ENCODE results near the gene TH. TPM values are rescaled to one million over a fixed set of nuclear protein-coding genes. Genes with fewer than 3 reads are reported as not detected.
"Not testable (repeated sequence)": the region's sequence is repeated elsewhere in the genome, so short reads cannot be mapped to it uniquely, and the experiment has no call there.

The TH gene
- total RNA-seq, 1 experiment from 2014 or later, result not detected

DNA sequence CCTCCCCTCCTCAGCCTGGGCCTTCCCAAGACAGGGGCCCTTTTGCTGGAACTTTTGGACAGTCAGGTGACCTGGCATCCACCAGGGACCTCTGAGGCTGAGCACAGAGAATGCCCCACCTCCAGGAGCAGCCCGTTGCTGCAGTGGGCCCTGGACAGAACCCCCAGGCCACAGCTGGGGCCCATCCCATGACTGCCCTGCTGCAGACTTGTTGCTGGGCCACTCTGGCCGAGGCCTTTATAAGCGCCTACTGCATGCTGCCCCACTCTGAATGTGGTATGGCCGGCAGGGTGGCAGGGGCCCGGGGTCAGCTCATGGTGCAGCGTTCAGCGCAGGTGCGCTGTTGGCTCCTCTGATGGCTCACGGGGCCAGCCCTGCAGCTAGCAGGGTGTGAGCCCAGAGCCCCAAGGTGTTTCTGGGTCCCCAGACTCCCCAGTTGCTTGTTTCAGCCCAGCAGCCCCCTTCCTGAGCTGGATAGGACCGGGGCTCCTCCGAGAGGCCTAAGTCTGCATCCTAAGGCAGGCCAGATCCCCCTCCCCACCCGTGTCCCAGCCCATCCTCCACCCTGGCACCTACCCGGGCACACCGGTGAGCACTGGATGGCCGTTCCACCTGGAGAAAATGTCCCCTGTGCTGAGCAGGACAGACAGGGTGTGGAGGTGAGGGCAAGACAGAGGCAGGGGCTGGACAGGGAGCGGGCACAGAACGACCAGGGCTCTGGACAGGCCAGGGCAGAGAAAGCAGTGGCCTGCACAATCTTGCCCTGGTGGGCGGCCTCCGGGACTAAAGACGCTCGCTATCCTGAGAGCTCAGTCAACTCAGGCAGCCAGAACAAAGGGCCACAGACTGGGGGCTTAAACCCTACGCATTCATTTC, 28.1 kb upstream of the TH start:
- in situ Hi-C loops (cut with HindIII; ENCODE audit: low pct_unique_long_range_greater_than_20kb, low sequenced_read_pairs), result no loop called here
- DNase-seq (ENCODE audit: low read depth, low spot score), result no peak

DNA sequence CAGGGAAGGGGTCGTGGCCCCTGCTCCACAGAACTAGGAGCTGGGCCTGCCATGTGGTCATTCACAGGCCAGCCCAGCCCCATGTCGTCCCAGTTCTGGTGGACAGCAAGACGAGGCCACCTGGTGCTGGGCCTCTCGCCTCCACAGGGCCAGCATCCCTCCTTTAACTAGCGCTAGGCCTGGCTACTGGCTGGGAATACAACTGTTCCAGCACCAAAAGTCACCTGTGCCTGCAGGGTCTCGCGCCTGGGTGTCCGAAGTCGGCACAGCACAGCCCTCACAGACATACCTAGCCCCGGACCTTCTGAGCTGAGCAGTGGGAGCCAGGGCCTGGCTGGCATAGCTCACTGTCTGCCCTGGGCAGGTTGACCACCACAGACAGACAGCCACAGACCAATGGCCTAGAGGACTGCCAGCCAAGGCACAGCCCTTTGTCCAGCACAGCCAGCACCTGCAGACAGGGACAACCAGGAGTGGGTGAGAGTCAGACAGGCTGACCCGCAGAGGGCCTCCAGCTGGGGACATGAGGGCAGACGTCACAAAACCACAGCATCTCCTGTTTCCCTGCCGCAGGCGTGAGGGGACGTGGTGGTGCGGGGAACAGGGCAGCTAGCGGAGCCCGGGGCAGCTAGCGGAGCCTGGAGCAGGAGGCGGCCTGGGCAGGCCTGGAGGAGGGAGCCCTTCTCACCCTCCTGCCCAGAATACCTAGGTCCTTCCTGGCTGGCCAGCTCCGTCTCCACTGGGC, 27.2 kb upstream of the TH start:
- no peak for DNase-seq (ENCODE audit: low read depth, low spot score)
- in situ Hi-C loops (cut with HindIII; ENCODE audit: low pct_unique_long_range_greater_than_20kb, low sequenced_read_pairs), result no loop called here

DNA sequence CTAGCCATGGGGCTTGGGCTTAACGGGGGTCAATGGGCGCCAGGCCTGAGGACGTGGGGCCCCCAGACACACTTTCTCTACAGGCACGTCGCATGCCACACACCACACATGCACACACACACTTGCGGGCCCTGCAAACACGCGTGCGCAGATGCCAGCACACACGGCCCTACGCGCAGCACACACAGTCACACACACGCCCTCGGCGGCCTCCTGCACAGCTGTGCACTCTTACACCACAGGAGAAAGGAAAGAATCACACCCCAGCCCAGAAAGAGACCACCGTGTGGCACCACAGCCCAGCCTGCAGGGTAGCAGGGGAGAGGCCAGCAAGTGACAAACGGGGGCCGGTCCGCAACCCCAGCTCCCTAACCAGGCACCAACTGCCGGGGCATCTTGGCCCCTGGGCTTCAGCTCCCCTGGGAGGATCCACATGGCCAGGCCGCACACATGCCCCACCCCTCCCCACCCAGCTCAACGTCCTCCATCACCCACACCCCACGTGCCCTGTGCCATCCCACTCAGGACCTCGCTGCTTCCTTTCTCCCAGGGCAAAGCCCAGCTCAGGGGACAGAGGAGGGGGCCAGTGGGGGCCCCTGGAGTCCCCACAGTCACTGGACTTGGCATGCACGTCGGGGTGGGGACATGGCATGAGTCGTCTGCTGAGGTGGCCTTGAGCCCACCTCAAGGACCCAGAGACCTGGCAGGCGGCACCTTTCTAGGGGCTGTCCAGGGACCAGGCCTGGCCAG, 26.3 kb upstream of the TH start:
- DNase-seq (ENCODE audit: low read depth, low spot score), result no peak

DNA sequence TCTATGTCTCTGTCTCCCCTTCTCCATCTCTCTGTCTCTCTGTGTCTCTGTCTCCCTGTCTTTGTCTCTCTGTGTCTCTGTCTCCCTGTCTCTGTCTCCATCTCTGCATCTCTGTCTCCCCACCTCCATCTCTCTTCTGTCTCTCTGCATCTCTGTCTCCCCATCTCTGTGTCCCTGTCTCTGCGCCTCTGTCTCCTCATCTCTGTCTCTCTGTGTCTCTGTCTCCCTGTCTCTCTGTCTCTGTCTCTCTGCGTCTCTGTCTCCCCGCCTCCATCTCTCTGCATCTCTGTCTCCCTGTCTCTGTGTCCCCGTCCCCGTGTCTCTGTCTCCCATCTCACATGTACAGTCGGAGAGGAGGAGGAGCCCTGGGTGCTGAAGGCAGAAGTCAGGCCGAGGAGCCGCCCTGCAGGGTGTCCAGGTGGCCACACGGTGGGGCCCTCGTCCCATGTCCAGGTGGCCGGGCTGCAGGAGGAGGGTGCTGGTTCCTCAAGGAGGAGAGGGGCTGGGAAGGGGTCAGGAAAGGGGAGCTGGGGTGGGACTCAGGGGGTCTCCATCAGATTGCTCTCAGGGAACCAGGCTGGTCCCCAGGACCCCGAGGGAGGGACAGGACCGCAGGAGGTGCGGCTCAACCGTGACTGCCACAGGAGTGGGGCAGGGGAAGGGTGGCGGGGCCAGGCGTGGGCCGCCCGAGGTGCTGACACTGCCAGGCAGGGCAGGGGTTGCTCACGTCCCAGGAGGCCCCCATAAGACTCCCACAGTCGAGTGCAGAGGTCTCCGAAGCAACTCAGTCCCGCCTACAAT, 25.6 kb upstream of the TH start:
- in situ Hi-C loops (cut with HindIII; ENCODE audit: low pct_unique_long_range_greater_than_20kb, low sequenced_read_pairs), result no loop called here
- DNase-seq (ENCODE audit: low read depth, low spot score), result peak; percentile 67

More for the DNA sequence above, 26.3 kb upstream of the TH start:
- in situ Hi-C loops (cut with HindIII; ENCODE audit: low pct_unique_long_range_greater_than_20kb, low sequenced_read_pairs), result no loop called here

DNA sequence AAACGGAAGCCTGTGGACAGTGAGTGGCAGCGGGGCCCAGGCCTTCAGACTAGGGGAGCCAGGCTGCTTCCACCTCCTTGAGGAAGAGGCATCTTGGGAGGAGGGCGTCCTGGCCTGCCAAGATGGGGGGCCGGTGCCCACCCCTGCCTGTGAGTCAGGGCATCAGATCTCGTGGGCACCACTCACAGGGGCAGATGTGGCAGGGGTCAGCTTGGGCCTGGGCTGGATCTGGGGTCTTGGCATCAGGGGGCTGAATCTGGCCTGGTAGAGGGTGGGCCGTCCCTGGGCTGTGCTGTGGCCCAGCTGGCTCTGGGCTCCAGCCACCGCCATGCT, 24.1 kb upstream of the TH start:
- in situ Hi-C loops (cut with HindIII; ENCODE audit: low pct_unique_long_range_greater_than_20kb, low sequenced_read_pairs), result no loop called here
- DNase-seq (ENCODE audit: low read depth, low spot score), result no peak

DNA sequence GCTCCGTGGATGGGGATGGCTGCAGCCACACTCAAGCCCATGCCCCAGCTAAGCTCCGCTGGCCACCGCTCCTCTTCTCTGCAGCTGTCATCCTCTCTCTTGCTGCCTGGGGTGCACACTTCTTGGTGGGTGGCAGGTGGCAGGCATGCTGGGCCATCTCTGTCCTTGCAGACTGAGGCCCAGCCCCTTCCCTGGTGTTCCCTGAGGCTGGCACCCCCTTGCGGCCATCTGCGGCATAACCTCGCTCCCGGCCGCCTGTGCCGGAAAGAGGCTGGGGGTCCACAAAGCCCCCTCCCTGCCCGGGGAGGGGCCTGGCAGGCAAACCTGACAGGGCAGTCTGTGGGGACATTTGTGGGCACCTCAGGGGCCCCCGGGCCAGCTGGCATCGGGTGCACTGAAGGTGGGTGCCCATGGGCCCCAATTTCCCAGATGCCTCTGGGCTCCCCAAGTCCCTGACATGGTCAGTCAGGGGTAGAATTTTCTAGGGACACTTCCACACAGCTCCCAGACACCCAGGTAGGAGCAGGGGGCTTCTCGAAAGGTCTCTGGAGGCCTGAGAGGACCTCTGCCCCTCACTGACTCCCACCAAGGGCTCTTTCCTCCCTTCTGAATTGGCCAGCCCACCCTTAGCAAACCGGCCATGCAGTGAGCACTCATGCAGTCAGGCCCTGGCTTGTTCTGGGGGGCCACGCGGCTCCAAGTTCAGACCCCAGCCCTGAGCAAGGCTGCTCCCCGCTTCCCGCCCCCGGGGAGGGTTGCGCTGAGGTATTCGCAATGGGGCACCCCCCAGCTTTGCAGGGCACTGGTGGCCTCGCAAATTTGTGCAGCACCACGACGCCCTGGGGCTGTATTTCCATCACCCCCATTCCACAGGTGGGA, 23.5 kb upstream of the TH start:
- in situ Hi-C loops (cut with HindIII; ENCODE audit: low pct_unique_long_range_greater_than_20kb, low sequenced_read_pairs), result no loop called here
- peak; percentile 52 for DNase-seq (ENCODE audit: low read depth, low spot score)

DNA sequence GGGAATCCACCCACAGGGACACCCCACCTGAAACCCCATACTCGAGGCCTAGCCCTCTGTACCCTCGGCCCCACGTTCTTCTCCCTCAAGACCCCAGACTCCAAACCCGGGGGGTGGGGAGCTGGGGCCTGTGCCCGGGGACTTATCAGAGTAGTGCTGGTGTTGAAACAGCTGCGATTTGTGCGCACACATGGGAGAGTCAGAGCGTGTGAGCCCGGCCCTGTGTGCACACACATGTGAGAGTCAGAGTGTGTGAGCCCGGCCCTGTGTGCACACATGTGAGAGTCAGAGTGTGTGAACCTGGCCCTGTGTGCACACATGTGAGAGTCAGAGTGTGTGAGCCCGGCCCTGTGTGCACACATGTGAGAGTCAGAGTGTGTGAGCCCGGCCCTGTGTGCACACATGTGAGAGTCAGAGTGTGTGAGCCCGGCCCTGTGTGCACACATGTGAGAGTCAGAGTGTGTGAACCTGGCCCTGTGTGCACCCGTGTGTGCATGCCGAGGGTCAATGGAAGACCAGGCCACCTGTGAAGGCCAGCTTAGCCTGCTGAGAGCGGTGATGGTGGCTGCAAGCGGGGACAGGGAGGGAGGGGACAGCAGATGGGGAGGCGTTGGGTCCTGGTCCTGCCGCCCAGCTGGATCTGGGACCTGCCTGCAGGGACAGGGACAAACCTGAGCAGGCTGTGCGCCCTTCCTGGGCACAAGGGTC, 22.4 kb upstream of the TH start:
- in situ Hi-C loops (cut with HindIII; ENCODE audit: low pct_unique_long_range_greater_than_20kb, low sequenced_read_pairs); DNase-seq (ENCODE audit: low read depth, low spot score): not testable (repeated sequence)

DNA sequence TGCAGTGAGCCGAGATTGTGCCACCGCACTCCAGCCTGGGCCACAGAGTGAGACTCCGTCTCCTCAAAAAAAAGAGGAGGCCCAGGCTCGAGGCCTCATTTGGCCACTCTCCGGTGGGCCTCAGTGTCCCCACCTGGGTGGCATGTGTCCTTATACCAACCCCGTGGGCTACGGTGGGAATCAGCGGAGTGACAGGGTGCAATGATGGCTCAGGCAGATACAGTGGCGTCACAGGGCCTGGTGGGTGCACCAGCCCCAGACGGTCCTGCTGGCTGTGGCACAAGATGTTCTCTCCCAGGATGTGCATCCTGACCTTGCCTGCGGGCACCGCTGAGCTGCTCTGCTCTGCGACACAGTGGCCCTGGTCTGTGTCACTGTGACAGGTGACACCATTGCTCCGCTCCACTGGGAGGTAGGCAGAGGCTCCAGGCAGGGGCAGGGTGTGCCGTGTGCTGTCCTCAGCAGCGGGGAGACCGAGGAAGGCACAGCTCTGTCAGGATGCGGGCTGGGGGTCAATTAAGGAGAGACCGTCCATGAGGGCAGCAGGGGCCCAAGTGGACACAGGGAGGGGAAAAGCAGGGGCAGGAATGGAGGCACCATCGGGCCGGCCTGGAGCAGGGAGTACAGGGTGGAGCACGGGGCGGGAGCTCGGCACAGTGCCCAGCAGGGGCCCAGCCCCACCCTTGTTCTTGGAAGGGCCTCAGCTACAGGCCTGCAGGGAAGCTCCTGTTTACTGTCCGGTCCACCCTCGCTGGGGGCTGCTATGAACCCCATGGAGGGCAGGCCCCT, 21.7 kb upstream of the TH start:
- in situ Hi-C loops (cut with HindIII; ENCODE audit: low pct_unique_long_range_greater_than_20kb, low sequenced_read_pairs), result no loop called here
- no peak for DNase-seq (ENCODE audit: low read depth, low spot score)

DNA sequence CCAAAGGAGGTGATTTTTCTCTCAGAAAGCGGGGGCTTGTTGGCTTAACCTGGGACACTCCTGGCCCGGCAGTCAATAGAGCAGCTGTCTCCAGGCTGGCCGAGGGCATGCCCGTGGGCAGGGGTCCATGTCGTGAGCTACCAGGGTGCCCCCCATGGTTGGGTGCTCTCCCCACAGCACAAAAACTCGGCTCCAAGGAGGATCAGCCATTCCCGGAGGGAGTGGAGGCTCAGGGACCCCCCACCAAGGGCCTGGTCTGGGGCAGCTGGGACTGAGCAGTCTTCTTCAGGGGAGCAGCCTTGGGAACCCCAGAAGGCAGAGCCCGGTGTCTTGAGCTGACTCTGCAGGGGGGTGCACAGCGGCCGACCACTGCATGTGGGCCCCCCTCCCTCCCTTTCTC, 20.8 kb upstream of the TH start:
- DNase-seq (ENCODE audit: low read depth, low spot score), result no peak
- in situ Hi-C loops (cut with HindIII; ENCODE audit: low pct_unique_long_range_greater_than_20kb, low sequenced_read_pairs), result no loop called here

DNA sequence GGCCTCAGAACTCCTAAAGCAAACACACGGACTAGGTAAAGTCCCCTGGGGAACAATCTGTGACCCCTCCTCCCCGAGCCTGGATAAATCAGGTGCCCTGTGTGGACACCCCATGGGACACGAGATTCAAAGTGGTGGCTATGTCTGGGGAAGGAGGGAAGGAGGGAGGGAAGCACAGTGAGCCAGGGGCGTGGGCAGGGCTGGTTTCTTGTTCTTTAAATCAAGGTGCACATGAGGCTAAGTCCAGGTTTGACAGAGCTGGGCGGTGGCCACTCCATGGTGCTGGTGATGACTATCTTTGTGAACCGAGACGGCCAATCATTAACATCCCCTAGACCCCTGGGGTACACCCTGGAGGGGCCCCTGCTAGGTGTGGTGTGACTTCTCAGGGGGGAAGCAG, 20.3 kb upstream of the TH start:
- no peak for DNase-seq (ENCODE audit: low read depth, low spot score)
- in situ Hi-C loops (cut with HindIII; ENCODE audit: low pct_unique_long_range_greater_than_20kb, low sequenced_read_pairs), result no loop called here

DNA sequence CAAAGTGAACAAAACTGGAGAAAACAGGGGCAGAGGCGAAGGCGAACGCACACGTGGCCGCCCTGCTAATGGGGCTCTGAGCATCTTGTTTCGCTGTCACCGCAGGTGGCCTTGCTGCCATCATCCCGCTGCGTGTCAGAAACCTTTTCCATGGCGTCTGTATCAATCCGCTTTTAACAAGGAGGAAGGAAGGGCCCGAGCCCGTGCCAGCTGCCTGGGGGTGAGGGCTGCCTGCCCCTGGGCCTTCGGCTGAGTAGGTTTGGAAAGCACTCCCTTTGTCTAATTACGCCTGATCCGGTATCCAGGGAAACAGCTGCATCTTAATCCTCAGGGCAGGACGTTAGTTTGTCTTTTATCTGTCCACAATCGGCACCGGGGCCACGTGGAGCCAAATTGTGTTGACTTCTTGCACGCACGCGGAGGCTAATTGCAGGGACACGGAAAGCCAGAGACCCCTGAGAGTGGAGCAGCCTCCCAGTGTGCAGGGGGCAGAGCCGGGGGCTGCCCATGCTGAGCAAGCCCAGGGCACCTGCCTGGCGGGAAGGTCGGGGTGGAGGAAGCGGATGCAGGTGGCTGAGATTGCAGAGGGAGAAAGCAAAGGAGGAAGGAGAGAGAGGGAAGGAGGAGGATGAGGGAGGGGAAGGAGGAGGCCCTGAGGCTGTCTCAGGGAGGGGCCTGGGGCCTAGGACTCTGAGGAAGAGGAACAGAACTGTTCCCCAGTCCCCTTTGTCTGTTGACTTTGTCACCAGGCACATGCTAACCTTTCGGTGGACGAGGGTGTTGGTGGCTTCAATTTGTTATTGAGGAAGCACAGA, 19.2 kb upstream of the TH start:
- in situ Hi-C loops (cut with HindIII; ENCODE audit: low pct_unique_long_range_greater_than_20kb, low sequenced_read_pairs), result no loop called here

DNA sequence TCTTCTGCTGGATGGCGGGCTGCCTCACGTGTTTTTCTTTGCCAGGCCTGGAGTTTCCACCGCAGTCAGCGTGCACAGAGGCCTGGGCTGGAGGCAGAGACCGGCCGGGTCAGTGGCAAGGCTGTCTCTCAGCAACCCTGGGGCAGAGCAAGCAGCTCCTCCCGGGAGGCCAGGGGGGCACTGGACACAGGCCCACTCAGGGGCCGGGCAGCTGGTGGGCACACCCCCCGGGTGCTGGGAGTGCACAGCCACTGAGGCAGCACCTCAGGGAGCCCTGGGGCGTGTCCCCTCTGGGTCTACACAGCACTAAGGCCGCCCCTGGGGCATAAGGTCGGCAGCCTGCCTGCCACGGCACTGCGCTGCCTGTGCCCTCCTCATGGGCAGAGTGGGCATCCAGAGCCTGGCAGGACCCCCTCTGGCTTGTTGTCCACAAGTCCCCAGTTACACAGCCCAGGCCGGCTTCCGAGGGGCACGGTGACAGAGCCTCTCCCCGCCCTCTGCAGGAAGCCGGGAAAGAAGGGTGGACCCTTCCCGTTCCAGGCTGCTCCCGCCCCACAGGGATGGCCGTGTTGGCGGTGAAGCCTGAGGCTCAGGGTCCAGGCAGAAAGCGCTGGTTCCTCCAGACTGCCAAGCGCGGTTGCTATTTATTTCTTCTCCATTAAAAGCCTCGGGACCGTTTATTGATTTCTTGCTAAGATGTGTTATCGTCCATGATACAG, 18.5 kb upstream of the TH start:
- DNase-seq (ENCODE audit: low read depth, low spot score), result no peak
- in situ Hi-C loops (cut with HindIII; ENCODE audit: low pct_unique_long_range_greater_than_20kb, low sequenced_read_pairs), result no loop called here

More for the DNA sequence above, 19.2 kb upstream of the TH start:
- DNase-seq (ENCODE audit: low read depth, low spot score), result no peak

DNA sequence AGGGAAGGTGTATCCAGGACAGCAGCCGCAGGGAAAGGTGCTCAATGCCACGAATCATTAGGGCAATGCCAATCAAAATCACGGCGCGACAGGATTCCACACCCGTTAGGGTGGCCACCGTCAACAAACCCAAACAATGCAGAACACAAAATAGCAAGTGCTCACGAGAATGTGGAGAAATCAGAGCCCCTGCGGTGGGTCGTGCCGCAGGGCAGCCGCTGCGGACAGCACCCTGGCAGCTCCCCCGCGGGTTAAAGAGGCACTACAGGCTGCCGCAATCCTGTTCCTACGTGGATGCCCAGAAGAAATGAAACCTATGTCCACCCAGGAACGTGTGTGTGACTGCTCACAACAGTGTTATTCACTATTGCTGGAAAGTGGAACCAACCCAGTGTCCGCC, 17.1 kb upstream of the TH start:
- no peak for DNase-seq (ENCODE audit: low read depth, low spot score)
- in situ Hi-C loops (cut with HindIII; ENCODE audit: low pct_unique_long_range_greater_than_20kb, low sequenced_read_pairs), result no loop called here

DNA sequence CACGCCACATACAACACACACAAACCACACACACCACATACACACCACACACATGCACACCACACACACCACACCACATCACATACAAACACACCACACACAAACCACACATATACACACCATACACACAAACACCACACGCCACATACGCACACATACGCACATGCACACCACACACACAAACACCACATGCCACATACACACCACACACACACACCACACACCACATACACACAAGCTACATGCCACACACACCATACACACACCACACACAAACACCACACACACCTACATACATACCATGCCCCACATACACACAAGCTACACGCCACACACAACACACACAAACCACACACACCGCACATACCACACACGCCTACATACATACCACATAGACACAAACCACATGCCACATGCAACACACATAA, 15.7 kb upstream of the TH start:
- in situ Hi-C loops (cut with HindIII; ENCODE audit: low pct_unique_long_range_greater_than_20kb, low sequenced_read_pairs), result no loop called here
- DNase-seq (ENCODE audit: low read depth, low spot score), result no peak

Measured in SK-MEL-5 (cell line).